DND-41 (cell line): ENCODE data around the gene SFT2D2.

Source experiments
- EZH2 ChIP-seq: IDR thresholded peaks from 3 replicates; pipeline ENCODE4 v1.6.1; 2012; ENCODE audit warnings: borderline replicate concordance, low read depth, mild to moderate bottlenecking, moderate library complexity, low read length, inconsistent platforms; ENCODE audit not compliant: severe bottlenecking
- TF ChIP-seq, protein P1 (sequence below): IDR thresholded peaks from 2 replicates; pipeline ENCODE4 v1.5.1; 2012; ENCODE audit warnings: borderline replicate concordance, low read length, moderate library complexity, mild to moderate bottlenecking; ENCODE audit not compliant: poor library complexity, severe bottlenecking; ENCODE audit errors: extremely low read depth

DNA sequence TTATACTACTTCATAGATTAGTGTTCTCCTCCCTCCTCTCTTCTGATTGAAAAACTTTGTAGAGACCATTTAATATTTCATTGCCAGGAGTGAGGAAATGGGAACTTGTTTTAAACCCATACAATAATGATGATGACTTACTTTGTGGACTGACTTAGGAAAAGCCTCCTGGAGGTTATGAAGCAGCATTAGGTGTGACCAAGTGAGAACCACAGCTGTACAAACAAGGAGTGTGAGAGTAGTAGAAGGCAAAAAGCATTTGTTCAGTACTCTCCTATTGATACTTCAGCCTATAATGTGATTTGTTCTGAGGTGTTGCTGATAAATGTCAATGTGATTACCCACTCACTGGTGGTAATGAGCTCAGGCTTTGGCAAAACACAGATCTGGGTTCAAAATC lies 38.6 kb upstream of the SFT2D2 start:
- TF ChIP-seq, protein P1, sequence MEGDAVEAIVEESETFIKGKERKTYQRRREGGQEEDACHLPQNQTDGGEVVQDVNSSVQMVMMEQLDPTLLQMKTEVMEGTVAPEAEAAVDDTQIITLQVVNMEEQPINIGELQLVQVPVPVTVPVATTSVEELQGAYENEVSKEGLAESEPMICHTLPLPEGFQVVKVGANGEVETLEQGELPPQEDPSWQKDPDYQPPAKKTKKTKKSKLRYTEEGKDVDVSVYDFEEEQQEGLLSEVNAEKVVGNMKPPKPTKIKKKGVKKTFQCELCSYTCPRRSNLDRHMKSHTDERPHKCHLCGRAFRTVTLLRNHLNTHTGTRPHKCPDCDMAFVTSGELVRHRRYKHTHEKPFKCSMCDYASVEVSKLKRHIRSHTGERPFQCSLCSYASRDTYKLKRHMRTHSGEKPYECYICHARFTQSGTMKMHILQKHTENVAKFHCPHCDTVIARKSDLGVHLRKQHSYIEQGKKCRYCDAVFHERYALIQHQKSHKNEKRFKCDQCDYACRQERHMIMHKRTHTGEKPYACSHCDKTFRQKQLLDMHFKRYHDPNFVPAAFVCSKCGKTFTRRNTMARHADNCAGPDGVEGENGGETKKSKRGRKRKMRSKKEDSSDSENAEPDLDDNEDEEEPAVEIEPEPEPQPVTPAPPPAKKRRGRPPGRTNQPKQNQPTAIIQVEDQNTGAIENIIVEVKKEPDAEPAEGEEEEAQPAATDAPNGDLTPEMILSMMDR: no peak
- TF ChIP-seq EZH2: no peak
